Measurements from ENCODE around the gene ABTB1. TPM values are rescaled to one million over a fixed set of nuclear protein-coding genes. Genes with fewer than 3 reads are reported as not detected.

The ABTB1 gene
- total RNA-seq, 6 donors from 2014 or later: 28.0 to 262 (median 65.8) TPM

DNA sequence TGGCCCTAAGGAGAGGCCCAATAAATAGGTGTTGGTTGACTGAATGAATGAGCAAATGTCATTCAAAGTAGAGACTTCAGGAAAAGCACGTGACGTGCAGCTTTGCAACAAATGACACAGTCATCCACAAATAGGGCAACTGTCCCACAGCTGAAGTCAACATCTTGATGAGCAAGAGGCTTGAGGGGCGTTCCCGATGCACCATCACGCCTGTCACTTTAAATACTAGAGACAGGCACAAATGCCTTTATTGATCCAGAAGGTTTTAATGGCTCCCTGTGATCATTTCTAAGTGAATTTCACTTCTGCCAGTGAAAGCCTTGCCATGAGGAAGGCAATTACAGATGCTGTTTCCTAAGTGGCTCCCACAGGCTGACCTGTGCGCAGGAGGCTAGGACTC is 43.6 kb downstream of the ABTB1 start:
- no peak for DNase-seq
- TF ChIP-seq EP300 (IDR thresholded peaks at IDR 0.05) (no peak), POLR2A (IDR thresholded peaks at IDR 0.05) (no peak), CTCF (IDR thresholded peaks at IDR 0.05) (no peak), POLR2AphosphoS5 (IDR thresholded peaks at IDR 0.05) (no peak)
- Histone ChIP-seq H3K4me3 (no peak overlapping the region), H3K4me1 (peaks cover 20 to 40% (median 23%) of the 10 kb centered on the region in 4 donors), H3K36me3 (peaks cover 0 to 9% (median 0%) of the 10 kb centered on the region in 4 donors), H3K27me3 (no peaks in the 10 kb centered on the region), H3K9me3 (no peaks in the 10 kb centered on the region), H3K27ac (no peak overlapping the region)
- no peak for ATAC-seq (ENCODE audit: low FRiP score in 2 of 2)
- WGBS, 2 donors: 93 to 97% methylated on average over 6 of the region's 6 CpGs

DNA sequence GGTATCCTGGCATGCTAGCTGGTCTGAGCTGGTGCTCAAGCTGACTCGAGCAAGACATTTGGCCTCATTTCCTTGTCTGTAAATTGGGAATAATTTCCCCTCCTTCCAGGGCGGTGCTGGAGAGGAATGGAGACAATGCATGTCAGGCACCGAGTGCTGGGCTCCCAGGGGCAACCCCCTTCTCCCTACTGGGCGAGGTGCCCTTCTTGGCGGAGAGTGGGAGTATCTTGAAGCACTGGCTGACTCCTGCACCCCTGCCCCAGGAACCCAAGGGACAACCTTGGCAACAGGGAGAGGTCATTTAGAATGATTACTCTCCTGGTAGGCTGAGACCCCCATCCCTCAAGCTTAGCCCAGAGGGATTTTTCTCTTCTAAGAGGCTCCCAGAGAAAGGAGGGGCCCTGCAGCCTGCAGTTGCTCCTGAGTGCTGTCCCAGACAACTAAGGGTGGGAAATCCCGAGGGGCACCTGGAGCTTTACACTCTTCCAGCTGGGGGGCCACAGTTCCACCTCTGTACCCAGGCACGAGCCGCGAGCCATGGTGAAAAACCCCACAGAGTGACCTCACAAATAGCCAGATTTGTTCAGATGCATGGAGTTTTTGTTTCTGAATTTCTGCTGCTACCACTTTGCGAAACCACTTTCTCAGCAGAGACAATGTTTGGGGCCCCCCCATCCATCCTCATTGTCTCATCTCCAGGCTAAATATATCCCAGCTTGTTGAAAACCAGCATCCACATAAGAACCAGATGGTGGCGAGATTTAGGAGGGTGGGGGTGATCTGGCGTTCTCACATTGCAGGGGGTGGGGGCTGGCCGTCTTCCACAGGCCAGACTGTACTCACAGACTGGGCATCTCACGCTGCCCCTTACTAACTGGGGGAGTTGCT is 44.8 kb downstream of the ABTB1 start:
- Histone ChIP-seq H3K27ac (no peak overlapping the region), H3K36me3 (peaks cover 0 to 9% (median 0%) of the 10 kb centered on the region in 4 donors), H3K9me3 (no peaks in the 10 kb centered on the region), H3K27me3 (no peaks in the 10 kb centered on the region), H3K4me3 (no peak overlapping the region), H3K4me1 (peaks cover 20 to 46% (median 27%) of the 10 kb centered on the region in 4 donors)
- no peak for TF ChIP-seq POLR2A (IDR thresholded peaks at IDR 0.05)
- TF ChIP-seq EP300 (IDR thresholded peaks at IDR 0.05): no peak
- TF ChIP-seq CTCF (IDR thresholded peaks at IDR 0.05): no peak
- TF ChIP-seq POLR2AphosphoS5 (IDR thresholded peaks at IDR 0.05): no peak
- no peak for DNase-seq
- no peak for ATAC-seq (ENCODE audit: low FRiP score in 2 of 2)
- WGBS, 2 donors: 72 to 80% methylated on average over 12 to 14 of the region's 14 CpGs

GRCh38 chr3:127718245-127718915 is 45.6 kb downstream of the ABTB1 start:
- TF ChIP-seq POLR2A (IDR thresholded peaks at IDR 0.05): no peak
- Histone ChIP-seq H3K27me3 (no peaks in the 10 kb centered on the region), H3K9me3 (no peaks in the 10 kb centered on the region), H3K36me3 (peaks cover 0 to 9% (median 0%) of the 10 kb centered on the region in 4 donors), H3K27ac (no peak overlapping the region), H3K4me3 (no peak overlapping the region), H3K4me1 (peaks cover 16 to 46% (median 30%) of the 10 kb centered on the region in 4 donors)
- 93 to 96% methylated on average over 6 to 7 of the region's 7 CpGs for WGBS, 2 donors
- no peak for ATAC-seq (ENCODE audit: low FRiP score in 2 of 2)
- DNase-seq: no peak

DNA sequence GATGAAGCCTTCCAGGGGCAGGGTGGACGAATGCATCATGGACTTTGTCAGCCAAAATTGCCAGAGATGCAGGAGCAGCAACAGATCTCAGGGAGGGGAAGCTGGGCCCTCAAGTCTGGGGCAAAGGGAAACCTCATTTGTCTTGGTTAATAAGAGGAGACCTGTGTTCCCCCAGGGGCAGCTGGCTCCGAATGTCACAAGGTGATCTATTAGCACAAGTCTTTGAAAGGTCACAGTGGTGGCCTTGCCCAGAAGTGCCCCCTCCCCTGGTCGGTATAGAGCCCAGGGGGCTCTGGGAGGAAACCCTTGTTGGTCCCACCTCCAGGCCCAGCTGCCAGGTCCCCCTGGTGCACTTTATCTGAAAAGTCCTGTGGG is 46.2 kb downstream of the ABTB1 start:
- Histone ChIP-seq H3K36me3 (peaks cover 0 to 9% (median 0%) of the 10 kb centered on the region in 4 donors), H3K4me1 (peaks cover 14 to 42% (median 27%) of the 10 kb centered on the region in 4 donors), H3K4me3 (no peak overlapping the region), H3K9me3 (no peaks in the 10 kb centered on the region), H3K27me3 (no peaks in the 10 kb centered on the region), H3K27ac (no peak overlapping the region)
- DNase-seq (no peak), ATAC-seq (ENCODE audit: low FRiP score in 2 of 2) (no peak)
- no peak for TF ChIP-seq EP300 (IDR thresholded peaks at IDR 0.05)
- no peak for TF ChIP-seq POLR2AphosphoS5 (IDR thresholded peaks at IDR 0.05)
- no peak for TF ChIP-seq CTCF (IDR thresholded peaks at IDR 0.05)
- TF ChIP-seq POLR2A (IDR thresholded peaks at IDR 0.05): no peak
- 80 to 81% methylated on average over 3 of the region's 3 CpGs for WGBS, 2 donors

DNA sequence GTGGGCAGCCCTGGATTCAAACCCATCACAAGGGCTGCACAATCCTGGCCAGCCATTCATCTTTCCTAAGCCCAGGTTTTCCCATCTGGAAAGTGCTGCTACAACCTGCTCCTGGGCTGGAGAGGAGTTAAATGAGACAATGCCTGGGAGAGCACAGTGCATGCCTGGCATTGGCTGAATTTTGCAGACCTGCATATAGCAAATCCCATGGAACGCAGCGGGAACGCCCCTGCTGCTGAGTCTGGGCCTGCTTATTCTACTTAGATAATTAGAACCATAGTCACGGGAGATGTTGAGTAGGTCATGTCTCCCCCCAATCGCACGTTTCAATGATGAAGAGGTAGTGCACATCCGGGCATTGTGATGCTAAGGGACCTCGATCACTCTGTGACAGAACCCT is 46.6 kb downstream of the ABTB1 start:
- peaks cover 0 to 9% (median 0%) of the 10 kb centered on the region in 4 donors for H3K36me3 ChIP-seq
- no peaks in the 10 kb centered on the region for H3K9me3 ChIP-seq
- ATAC-seq (ENCODE audit: low FRiP score in 2 of 2): no peak
- no peak overlapping the region for H3K4me3 ChIP-seq
- TF ChIP-seq CTCF (IDR thresholded peaks at IDR 0.05) (no peak), POLR2A (IDR thresholded peaks at IDR 0.05) (no peak), EP300 (IDR thresholded peaks at IDR 0.05) (no peak), POLR2AphosphoS5 (IDR thresholded peaks at IDR 0.05) (no peak)
- 87 to 100% methylated on average over 8 of the region's 8 CpGs for WGBS, 2 donors
- peaks cover 9 to 37% (median 22%) of the 10 kb centered on the region in 4 donors for H3K4me1 ChIP-seq
- H3K27ac ChIP-seq: no peak overlapping the region
- no peak for DNase-seq
- no peaks in the 10 kb centered on the region for H3K27me3 ChIP-seq
